ENCODE measurements around the gene PRRT1B.

PRRT1B gene

DNA sequence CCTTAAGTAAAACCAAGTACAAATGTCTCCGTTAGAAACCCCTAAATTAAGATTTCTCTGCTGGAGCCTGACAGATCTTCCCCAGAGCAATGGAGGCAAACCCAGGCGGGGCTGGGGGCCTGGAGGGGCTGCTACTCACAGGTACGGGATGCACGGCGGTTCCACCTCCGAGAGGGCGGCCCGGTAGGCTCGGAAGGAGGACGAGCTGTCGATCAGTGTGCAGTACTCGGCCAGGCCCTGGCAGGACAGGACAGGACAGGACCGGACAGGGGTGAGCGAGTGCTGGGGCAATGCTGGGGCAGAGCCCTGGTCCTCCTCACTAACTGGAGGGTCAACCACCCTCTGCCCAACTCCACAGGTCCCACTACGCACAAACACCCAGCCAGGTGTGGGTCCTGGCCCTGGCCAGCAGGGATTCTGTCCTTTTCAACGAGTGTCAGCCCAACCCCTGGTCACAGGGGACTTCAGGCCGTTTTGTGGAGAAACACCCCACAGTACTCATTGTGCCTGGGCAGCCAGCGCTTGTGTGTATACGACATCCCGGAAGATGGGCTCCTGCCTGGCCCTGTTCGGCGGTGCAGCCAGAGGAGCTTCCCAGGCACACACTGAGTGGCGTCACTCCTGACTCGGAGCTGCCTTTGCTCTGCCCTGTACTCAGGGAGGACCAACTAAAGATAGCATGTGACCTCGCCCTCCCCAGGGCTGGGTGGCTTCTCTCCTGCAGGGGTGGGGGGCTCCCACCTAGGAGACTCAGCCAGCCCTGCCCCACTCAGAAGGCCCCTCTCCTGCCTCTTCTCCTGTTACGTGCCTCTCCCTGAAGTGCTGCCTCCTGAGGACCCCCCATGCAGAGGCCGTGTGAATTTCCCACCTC is 37.4 kb downstream of the PRRT1B start:
- no peak for DNase-seq

DNA sequence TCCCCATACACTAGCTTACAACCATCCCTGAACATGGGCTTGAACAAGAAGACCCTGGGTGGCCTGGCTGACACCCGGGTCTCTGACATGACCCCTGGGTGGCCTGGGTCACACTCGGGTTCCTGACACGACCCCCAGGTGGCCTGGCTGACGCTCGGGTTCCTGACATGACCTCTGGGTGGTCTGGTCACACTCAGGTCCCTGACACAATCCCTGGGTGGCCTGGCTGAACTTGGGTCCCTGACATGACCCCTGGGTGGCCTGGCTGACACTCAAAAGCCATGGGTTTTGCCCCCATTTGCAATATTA is 38.0 kb downstream of the PRRT1B start:
- no peak for DNase-seq

DNA sequence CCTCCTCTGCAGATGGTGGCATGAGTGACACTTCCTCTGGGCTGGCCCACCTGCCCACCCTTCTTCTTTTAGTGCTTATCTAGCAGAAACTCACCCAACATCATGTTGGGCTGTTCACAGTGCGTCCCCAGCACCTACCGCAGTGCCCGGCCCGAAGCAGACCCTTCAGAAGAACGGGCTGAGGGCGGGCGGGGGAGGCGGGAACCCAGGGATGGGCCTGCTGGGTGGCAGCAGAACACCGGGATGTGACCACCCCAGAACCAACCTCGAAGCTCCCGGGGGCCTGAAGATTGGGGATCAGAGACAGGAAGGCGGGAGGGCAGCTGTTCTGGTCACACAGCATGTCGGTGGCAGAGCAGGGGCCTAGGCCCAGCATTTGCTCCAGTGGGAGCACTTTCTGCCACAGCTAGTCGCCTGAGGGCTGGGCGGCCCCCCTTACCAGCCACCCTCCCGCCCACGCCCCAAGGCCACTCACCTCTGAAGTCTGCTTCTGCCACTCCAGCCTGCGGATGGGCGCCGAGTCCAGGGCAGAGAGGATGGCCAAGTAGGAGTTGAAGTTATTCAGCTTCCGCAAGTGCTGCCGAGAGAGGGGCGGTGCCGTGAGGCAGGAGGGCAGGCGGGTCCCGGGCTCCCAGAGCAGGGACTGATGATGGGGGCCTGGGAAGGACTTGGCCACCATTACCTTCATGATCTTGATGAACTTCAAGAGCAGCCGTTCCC is 38.7 kb downstream of the PRRT1B start:
- DNase-seq: no peak

DNA sequence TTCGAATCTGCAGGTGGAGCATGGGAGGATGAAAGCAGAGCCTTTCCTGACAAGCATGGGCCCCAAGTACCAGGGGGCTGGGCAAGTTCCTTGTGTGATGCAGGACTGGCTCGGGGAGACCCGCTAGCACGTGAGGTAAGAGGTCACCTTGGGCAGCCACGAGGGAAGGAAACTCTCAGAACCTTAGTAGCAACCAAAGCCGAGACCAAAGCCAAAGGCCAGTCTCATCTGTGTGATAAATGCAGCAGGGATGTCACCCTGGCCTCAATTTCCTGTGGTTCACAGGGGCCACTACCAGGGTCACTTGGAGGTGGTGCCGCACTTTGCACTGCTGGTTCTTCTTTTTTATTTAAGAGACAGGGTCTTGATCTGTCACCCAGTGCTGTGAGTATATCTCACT is 39.5 kb downstream of the PRRT1B start:
- no peak for DNase-seq

DNA sequence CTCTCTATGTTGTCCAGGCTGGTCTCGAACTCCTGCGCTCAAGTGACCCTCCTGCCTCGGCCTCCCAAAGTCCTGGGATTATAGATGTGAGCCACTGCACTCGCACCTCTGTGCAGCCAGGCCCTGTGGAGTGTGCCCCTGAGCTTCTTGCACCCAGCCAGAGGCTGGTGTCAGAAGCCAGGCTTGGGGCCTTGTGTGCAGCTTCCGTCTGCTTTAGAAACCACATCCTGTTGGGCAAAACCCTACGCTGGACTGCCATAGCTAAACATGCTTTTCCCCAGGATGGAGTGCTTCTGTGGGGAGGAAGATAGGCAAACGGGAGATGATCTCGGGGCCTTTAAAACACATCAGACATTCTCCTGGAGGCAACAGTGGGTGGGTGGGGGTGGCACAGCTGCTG is 40.1 kb downstream of the PRRT1B start:
- no peak for DNase-seq

DNA sequence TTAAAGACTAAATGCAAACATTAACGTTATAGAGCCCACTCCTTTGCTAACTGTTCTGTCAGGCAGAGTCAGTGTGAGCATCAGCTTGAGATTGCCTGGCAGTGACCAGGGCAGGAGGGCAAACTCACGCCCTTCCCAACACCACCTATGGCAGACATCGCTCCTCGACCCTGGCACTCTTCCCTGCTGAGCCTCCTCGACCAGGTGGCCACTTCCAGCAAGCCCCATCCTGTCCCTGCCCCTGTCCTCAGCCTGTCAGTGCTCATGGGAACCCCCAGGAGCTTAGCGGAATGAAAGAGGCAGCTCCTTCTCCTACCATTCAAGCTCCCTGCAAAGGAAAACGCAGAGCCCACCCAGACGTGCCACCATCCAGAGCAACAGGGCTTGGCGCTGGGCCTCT is 42.0 kb downstream of the PRRT1B start:
- DNase-seq: no peak

DNA sequence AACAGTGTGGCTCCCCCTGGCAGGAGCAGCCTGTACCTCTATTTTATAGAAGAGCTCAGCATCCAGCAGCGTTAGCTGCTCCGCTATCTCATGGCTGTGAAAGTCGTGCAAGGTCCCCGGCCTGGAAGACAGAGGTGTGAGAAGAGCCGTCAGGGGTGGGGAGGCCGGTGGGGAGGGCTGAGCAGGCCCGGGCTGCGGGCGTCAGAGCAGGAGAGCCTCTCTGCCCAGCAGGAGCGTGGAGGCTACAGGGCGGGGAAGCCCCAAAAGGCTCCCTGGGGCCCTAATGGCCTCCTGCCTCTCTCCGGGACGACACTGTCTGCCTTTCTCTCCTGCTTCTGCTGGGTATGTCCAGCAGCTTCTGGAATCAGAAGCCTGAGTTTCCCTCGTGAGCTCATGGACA is 42.6 kb downstream of the PRRT1B start:
- no peak for DNase-seq

DNA sequence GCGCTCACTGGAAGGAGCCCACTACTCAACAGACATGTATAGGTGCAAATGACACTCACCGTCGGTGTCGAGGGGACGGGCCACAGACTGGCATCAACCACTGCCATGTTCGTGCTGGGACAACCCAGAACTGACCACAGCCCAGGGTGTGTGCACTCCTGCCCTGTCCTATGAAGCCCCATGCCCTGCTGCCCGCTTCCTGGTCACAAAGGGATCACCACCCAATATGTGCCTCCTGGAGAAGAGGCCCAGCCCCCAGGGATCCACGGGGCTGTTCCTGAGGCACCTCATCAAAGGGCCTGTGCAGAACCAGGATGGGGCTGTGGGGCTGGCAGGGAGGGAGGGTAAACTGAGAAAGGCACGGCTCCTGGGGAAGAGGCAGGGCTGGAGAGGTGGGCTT is 43.1 kb downstream of the PRRT1B start:
- DNase-seq: no peak

DNA sequence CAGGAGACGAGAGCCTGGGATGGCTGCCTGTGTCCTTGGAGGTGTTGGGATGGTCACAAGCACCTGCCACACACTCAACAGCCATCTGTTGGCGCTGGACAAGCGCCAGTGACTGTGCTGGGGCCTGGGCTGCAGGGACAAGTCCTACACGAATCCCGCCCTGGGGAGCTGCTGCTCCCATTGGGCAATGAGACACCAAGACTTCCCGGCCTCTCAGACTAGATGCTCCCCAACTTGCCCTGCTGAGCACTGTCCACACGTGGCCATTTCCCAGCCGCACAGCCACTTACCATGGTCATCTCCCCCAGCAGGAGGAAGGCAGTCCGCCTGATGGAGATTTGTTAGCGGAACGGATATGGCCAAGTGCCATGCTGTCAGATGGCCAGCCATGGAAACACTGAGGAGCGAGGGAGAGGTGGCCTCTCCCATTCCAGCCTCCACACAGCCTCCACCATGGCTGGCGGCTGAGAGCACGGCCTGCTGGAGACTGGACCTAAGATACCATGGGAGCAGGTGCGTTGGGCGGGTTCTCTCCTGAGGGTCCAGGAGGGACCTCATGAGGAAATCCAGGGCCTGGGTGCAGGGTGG is 43.9 kb downstream of the PRRT1B start:
- no peak for DNase-seq

DNA sequence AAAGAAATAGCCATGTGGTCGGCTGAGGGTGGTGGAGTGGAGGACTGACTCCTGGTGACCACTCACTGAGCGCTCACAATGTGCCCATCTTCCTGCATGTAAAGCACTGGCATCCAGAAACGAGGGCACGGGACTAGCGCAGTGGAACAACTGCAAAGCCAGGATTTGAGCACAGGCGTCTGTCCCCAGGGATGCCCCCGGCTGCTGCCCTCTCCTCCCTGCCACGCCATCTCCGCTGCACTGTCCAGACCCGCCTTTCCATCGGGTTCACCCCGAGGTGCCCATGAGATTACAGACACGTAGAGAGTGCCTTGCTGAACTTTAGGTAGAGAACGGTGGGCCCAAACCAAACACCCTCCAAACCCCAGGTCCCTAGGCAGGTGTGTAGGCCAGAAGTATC is 44.7 kb downstream of the PRRT1B start:
- no peak for DNase-seq

DNA sequence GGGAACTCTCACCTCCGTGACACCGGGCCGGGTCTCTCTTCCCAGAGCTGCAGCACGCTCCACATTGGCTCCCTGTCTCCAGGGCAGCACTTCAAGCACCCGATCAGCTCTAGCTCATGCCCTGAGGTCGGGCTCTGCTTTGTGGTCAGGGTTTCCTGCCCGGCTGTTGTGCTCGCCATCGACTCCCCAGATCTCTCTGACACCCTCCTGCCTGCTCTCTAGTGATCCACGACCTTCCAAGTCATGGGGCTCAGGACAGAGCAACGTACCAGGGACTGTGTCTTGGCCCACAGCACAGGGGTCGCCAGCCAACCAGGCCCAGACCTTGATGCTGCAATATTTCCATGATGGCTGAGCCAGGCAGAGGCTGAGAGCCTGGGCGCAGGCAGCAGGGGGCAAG is 45.1 kb downstream of the PRRT1B start:
- DNase-seq: no peak

DNA sequence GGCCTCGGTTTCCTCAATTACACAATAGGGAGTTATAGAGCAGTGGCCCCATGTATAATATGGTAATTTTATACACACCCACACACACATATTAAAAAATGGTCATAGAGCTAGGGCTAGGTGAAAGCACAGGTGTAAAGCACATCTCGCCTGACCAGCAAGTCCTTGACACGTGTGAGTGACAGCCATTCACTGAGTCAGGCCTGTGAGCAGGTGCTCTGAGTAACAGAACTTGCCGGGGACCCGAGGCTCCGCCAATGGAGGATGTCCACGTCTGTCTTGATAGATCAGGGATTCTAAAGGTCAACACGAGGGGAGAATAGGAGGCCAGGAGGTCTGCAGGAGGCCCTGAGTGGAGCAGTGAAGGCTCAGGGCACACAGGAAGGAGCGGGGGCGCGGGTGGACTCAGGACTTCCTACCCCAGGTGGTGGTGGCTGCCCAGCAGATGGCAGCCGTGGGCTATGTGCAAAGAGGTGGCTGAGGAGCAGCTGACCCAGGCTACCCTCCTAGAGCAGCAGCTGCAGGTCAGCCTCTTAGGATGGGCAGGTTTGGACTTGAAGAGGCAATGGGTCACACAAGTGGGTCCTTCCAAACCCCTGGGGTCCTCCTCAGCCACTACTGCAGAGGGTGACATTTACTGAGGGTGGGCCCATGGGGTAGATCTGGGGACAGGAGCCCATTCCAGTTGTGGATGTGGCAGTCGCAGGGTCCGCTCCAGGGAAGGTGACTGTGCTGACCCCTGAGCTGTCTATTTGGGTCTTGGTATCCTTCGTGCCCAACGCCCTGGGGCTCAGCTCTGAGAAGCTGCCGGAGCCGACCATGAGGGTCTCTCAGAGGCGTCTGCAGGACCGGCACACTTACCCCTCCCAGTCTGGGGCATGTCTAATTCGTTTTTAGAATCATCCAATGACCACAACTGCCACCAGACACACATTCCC is 45.9 kb downstream of the PRRT1B start:
- no peak for DNase-seq

DNA sequence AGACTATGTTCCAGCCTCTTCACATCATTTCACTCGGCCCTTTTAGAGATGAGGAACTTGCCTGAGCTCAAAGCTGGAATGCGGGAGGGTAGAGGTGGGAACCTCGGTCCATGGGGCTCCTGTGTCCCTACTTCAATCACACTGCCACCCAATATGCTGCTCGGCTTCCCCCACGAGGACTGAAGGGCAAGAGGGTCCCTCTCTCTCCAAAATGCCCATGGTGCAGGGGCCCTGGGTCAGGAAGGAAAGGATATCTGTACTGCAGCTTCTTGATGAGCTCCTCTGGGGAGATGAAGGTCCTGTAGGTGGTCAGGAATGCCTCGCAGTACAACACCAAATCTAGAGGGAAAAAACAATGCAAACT is 46.5 kb downstream of the PRRT1B start:
- DNase-seq: no peak

DNA sequence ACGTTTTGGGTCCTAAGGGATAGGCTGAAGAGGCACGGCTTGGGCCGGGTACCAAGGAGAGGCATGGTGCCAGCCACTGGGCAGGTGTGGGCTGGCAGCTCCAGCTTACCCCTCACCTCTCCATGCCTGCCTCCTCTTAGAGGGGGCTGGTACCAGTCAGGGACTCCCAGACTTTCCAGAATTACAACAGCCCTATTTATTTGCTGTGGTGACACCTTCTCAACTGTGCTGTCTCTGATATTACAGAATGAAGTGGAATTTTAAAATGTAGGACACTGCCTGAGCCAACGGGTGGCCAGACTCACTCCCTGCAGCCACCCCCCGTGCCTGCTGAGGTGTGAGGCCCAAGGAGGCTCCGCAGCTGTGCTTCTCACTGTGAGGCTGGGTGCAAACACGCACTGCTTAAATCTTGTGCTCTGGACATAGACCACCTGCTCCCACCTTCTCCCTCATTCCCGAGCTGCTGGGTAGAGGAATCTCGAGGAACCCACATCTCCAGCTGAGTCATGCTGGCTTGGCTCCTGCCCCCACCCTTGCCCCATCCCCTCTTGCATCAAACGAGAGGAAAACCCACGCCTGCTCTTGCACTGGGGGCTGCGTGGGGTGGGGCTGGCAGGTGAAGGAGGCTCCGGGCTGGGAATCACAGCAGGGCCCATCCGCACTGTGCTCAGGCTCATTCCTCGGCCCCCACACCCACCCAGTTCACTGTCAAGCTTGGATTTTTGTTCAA is 47.9 kb downstream of the PRRT1B start:
- DNase-seq: no peak

DNA sequence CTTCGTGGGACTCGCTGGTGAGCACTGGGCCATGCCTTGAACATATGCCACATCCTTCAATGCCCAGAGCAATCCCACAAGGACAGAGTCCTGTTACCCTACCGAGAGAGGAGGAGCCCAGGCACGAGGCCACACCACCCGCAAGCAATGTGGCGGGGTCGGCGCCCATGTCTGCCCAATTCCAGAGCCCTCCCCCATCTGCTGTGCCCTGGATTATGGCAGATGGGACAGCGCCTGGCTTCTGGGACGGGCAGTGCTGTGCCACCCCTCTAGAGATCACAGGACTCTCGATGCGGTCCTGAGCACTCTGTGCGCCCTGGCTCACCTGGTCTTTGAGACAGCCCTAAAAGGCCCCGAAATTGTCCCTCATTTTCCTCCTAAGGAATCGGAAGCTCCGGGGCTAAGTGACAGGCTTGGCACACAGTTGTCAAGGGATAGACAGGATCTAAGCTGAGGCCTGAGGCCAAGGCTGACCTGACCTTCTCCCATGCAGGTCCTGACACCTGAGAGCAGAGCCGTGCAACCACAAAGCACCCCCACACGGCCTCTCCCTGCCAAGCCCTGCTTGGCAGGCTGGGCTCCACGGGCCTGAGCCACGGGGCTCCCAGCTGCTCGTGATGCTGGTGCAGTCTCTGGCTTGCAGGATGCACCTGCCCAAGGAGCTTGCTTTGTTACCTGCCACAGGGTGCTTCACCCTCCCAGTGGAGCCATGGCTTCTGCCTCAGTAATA is 48.8 kb downstream of the PRRT1B start:
- DNase-seq: no peak

DNA sequence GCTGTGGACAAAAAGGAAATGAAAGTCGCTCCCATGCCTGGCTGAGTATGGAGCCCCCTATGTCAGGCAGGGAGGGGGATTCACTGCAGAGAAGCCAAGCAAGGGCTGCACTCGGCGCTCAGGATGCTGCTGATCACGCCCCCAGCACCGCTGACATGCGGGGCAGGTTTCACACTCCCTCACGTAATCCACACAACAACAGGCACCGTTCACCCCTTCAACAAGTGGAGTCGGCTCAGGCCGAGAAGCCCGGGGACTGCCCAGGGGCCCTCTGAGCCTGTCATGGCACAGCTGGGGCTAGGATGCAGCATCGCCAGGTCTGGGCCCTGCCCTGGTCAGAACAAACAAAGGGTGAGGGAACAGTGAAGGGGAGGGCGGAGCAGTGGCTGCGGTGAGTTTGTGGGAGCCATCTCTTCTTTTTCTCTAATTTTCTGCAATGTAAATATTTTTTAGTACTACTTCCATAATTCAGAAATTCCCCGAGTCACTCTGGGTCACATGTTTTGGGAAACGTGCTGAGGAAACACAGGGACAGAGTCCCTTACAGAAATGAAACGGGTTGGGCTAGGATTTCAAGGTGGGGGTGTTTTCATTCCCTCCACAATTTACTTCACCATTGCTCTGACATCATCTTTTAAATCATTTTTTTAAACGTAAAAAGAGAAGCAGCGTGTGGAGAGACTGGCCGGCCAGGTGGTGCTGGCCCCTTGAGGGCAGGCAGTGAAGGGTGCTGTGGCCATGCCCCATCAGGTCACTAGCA is 49.8 kb downstream of the PRRT1B start:
- DNase-seq: no peak

DNA sequence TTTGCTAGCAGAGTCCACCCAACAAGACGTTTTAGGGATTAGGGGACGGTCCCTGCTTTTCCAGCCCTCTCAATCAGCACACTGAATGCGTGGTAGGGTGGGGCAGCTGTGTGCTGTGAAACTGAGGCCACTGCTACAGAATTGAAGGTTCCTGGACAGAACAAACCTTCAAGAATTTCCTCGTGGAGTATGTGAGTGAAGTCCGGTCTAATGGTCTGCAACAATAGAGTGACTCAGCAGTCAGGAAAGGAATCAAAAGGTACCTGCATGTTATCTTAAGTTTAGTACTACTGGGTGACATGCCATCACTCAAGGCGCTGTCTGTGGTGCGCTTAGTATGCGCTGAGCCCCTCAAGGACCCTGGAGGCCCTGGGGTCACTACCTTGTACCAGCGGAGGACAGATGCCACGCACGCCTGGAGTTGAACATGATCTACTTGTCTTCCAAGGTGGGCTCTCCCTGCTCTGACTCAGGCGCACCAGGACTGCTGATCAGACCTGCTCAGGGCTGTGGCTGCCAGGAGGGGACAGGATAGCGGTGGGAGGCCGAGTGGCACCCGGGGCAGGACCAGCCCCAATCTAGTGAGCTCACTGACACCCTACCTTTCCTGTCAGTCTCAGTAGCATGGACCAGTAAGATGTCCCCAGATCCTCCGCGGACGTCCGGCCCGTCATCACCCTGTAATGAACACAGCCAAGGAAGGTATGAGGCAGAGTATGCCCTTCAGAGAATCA is 50.5 kb downstream of the PRRT1B start:
- no peak for DNase-seq

DNA sequence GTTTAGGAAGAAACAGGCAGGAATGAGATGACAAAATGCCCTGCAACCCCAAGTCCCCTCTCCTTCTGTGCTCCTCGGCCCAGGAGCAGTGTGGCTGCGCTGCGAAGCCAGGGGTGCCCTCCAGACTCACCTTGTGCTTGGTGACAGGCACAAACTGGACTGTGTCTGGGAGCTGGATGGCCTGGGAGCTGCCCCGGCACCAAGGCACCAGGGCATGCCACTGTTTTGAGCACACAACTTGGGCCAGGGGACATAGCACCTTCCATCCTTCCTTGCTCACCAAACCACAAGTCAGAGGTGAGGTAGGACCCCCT is 51.1 kb downstream of the PRRT1B start:
- DNase-seq: no peak

DNA sequence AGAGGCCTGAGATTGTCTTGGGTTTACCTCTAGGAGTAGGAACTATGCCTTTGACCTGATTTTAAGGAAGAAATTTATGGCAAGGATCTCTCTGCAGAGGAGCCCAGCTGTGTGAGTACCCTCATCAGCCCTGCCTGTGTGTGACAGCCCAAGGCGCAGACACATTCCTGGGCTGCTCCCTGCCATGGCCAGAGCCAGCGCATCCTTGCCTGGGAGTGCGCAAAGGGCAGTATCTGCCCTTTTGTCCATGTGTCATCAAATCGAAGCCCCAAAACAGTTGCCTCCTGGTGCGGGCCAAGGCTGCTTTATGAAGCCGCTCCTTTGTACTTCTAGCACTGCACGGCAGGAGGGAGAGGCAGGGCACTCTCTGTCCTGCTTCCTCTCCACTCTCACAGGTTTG is 51.9 kb downstream of the PRRT1B start:
- no peak for DNase-seq

DNA sequence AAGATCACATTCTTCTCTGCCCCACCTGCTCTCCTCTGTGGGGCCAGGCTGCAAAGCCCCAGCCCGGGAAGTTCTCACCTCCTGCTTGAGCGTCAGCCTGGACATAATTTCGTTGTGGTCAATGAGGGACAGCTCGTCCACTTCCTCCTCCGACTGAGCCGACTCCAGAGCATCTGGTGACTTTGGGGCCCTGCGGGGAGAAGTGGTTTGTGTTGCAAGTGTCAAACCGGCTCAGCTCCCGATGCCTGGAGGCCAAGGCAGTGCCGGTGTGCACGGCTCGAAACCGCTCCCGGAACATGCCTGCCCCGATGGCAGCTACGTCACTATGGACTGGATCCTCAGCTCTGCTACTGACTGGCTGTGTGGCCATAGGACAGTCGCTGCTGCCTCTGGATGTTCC is 52.8 kb downstream of the PRRT1B start:
- no peak for DNase-seq
